Measurements from ENCODE around the gene MTCL1. TPM values are rescaled to one million over a fixed set of nuclear protein-coding genes. Genes with fewer than 3 reads are reported as not detected.
A peak's percentile ranks its signal among the peaks of the same experiment; 100 is the strongest.

Gene MTCL1
- total and polyA plus RNA-seq, 9 of the 15 experiments (the other 6 are each of a cell fraction or from before 2014, with no cell fraction given) = 0.21 to 7.4 (median 3.7) TPM

DNA sequence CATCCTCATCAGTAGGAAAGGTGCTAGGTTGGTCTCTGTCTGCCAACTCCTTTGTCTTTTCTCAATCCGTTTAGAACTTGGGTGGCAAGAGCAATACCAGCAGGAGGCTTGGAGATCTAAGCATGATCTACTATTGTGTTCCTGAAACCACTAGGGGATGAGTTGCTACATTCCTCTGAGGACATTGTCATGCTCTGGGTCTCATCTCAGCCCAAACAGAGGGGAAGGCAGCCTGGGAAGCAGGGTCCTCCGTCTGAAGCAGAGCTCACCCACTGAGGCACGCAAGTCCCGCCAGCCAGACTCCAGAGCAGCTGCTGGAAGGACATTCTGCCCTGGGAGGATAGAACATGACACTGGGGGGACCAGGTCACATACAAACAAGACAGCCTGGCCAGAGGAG, 162.9 kb downstream of the MTCL1 start:
- CTCF ChIA-PET (ENCODE audit: low intra/inter-chr PET ratio) = no interaction called here
- 29% methylated on average over 4 of the region's 4 CpGs for WGBS (ENCODE audit: insufficient coverage, low coverage, missing lambda C conversion rate)
- Histone ChIP-seq H3K27ac (ENCODE audit: extremely low read depth, low read depth, low read length) (no peak overlapping the region), H3K4me3 (no peak overlapping the region), H3K79me2 (ENCODE audit: control insufficient read depth, insufficient read depth, low read length) (no peaks in the 10 kb centered on the region), H3K4me2 (ENCODE audit: insufficient read depth, low read length) (no peak overlapping the region), H4K20me1 (replicated peaks; ENCODE audit: control insufficient read depth, insufficient read depth, low read length) (no peaks in the 10 kb centered on the region), H3K27me3 (ENCODE audit: control insufficient read depth in 2 of 2, insufficient read depth in 2 of 2, low read length in 2 of 2) (peaks cover 0 to 10% of the 10 kb centered on the region in 2 experiments; a peak in 2 of 5 replicates), H3K9me1 (ENCODE audit: control insufficient read depth, insufficient read depth, low read length) (no peaks in the 10 kb centered on the region), H2AFZ (ENCODE audit: low read depth, low read length) (peak overlapping the region; percentile 62), H3K9ac (ENCODE audit: insufficient read depth in 1 of 2, low read depth in 2 of 2, low read length in 2 of 2) (peak overlapping the region in 1 of 2 experiments; percentile 46; a peak in 1 of 4 replicates), H3K9me3 (replicated peaks; ENCODE audit: control insufficient read depth, insufficient read depth, low read depth, low read length) (no peaks in the 10 kb centered on the region), H3K4me1 (replicated peaks in 1 of 2; ENCODE audit: control insufficient read depth in 2 of 2, insufficient read depth in 2 of 2, low read length in 2 of 2) (peaks cover 8 to 14% of the 10 kb centered on the region in 2 experiments; a peak in 4 of 5 replicates), H3K36me3 (ENCODE audit: control insufficient read depth, insufficient read depth, low read length) (no peaks in the 10 kb centered on the region)
- BruUV-seq (replicated peaks) = no TSS peak
- FAIRE-seq (peak; percentile 42), DNase-seq (ENCODE audit: extremely low read depth in 1 of 4, low spot score in 3 of 4) (no peak), ATAC-seq (peak; percentile 48)
- in situ Hi-C loops (cut with MboI) = loop anchor here (5.0 kb wide), 1 partner anchor 119 kb away; no protein-coding TSS in a partner anchor
- intact Hi-C loops (cut with micrococcal nuclease) = no loop called here
- TF ChIP-seq, protein P1, sequence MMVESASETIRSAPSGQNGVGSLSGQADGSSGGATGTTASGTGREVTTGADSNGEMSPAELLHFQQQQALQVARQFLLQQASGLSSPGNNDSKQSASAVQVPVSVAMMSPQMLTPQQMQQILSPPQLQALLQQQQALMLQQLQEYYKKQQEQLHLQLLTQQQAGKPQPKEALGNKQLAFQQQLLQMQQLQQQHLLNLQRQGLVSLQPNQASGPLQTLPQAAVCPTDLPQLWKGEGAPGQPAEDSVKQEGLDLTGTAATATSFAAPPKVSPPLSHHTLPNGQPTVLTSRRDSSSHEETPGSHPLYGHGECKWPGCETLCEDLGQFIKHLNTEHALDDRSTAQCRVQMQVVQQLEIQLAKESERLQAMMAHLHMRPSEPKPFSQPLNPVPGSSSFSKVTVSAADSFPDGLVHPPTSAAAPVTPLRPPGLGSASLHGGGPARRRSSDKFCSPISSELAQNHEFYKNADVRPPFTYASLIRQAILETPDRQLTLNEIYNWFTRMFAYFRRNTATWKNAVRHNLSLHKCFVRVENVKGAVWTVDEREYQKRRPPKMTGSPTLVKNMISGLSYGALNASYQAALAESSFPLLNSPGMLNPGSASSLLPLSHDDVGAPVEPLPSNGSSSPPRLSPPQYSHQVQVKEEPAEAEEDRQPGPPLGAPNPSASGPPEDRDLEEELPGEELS (CRISPR knock-in tag; IDR thresholded peaks at IDR 0.05; ENCODE audit: borderline replicate concordance) = no peak
- TF ChIP-seq, protein P2, sequence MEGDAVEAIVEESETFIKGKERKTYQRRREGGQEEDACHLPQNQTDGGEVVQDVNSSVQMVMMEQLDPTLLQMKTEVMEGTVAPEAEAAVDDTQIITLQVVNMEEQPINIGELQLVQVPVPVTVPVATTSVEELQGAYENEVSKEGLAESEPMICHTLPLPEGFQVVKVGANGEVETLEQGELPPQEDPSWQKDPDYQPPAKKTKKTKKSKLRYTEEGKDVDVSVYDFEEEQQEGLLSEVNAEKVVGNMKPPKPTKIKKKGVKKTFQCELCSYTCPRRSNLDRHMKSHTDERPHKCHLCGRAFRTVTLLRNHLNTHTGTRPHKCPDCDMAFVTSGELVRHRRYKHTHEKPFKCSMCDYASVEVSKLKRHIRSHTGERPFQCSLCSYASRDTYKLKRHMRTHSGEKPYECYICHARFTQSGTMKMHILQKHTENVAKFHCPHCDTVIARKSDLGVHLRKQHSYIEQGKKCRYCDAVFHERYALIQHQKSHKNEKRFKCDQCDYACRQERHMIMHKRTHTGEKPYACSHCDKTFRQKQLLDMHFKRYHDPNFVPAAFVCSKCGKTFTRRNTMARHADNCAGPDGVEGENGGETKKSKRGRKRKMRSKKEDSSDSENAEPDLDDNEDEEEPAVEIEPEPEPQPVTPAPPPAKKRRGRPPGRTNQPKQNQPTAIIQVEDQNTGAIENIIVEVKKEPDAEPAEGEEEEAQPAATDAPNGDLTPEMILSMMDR (IDR thresholded peaks at IDR 0.05 in 2 of 3, conservative IDR thresholded peaks at IDR 0.05 in 1 of 3; ENCODE audit: insufficient read depth in 2 of 3, low read depth in 1 of 3, low read length in 3 of 3) = peak in 2 of 3 experiments; percentile 8 to 30; a peak in 1 of 6 replicates
- TF ChIP-seq SRF (CRISPR knock-in tag; IDR thresholded peaks at IDR 0.05) (no peak), RAD21 (CRISPR knock-in tag; conservative IDR thresholded peaks at IDR 0.05 in 1 of 2, IDR thresholded peaks at IDR 0.05 in 1 of 2) (0 out of 4 replicates have a peak, but pooled peaks of 1 of the 2 experiments have one; percentile 5), ZNF175 (CRISPR knock-in tag; IDR thresholded peaks at IDR 0.05; ENCODE audit: low read depth) (no peak)
- POLR2A ChIA-PET = interaction anchor here (1.1 to 1.4 kb wide), 2 partner anchors 10 to 12 kb away, joined by 3 read pairs; no protein-coding TSS in a partner anchor

Measured in K562 (cell line).